Peyer's patch (tissue), 4 donors: Measurements from ENCODE around the gene MRPL12. TPM values are rescaled to one million over a fixed set of nuclear protein-coding genes. Genes with fewer than 3 reads are reported as not detected.

Experiments used
- DNase-seq, 3 donors: peaks; one replicate each; pipeline ENCODE4 v3.0.0-alpha.2; 2017 to 2019
- H3K27ac ChIP-seq, 4 donors: fragments of 200-600 bp; sonication (generic); one replicate each; pipeline ENCODE4 v1.5.1; 2016 to 2019
- H3K27me3 ChIP-seq, 2 donors: fragments of 200-600 bp; sonication (generic); one replicate each; pipeline ENCODE4 v1.5.1; 2019
- H3K36me3 ChIP-seq, 3 donors: fragments of 200-600 bp; sonication (generic); one replicate each; pipeline ENCODE4 v1.5.1; 2016 to 2019
- H3K4me1 ChIP-seq, 4 donors: fragments of 200-600 bp; sonication (generic); one replicate each; pipeline ENCODE4 v1.5.1; 2016 to 2019
- H3K4me3 ChIP-seq, 4 donors: fragments of 200-600 bp; sonication (generic); 1 replicate in 3 of 4; 2 replicates in 1 of 4; pipeline ENCODE4 v1.5.1; 2016 to 2019; ENCODE audit warnings: mild to moderate bottlenecking in 1 of 4
- H3K9me3 ChIP-seq, 4 donors: fragments of 200-600 bp; sonication (generic); one replicate each; pipeline ENCODE4 v1.5.1; 2016 to 2019; ENCODE audit warnings: mild to moderate bottlenecking in 1 of 4
- POLR2A ChIP-seq, 2 donors: fragments of 450-650 bp; IDR thresholded peaks; one replicate each; pipeline ENCODE4 v1.5.1; 2017; ENCODE audit warnings: antibody characterized with exemption in 2 of 2, mild to moderate bottlenecking in 2 of 2, moderate library complexity in 2 of 2
- total RNA-seq, 4 donors: library from RNA; depleted of rRNA; stranded (reverse); fragments of >200 nt; gene quantifications; one replicate each; pipeline ENCODE4 v1.1.0, GENCODE V29; 2016
- TF ChIP-seq, protein P1 (sequence below), 6 experiments: fragments of 450-650 bp in 4 of 6; fragments of 200-600 bp in 2 of 6; sonication (generic) in 1 of 6; IDR thresholded peaks; one replicate each; pipeline ENCODE4 v1.5.1; 2017 to 2019; ENCODE audit warnings: antibody characterized with exemption in 6 of 6, mild to moderate bottlenecking in 3 of 6, moderate library complexity in 1 of 6

The MRPL12 gene
- total RNA-seq, 4 donors from 2014 or later, result 65.6 to 99.9 (median 76.4) TPM

DNA sequence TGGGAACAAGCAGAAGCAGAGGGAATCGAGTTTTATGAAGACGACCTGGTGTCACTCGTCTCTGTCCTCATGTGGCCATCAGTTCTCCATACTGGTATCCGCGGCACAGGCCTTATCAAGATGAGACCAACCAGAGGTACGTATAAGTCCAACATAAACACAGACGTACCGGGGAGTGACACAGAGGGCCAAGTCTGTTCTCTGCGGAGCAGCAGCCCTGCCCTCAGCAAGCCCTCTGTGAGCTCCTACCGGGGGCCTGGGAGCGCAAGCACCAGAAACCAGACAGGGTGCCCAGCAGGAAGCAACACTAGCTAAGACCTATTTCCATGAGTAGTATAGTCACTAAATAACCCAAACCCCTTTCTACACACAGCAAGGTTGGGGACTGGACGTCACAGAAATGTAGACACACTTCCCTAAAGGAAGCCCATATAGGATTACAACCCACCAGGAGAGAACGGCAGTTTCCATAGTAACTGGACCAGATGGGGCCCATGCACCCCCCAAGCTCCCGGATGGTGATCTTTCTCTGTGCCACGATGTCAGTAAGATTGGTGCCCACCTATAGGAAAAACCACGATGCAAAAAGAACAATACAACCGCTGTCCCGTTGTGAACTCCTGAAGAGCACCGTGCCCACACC, 20.5 kb upstream of the MRPL12 start:
- no peaks in the 10 kb centered on the region for H3K9me3 ChIP-seq
- H3K4me3 ChIP-seq, result peak overlapping the region; percentile 90 to 99 (median 97)
- TF ChIP-seq, protein P1, sequence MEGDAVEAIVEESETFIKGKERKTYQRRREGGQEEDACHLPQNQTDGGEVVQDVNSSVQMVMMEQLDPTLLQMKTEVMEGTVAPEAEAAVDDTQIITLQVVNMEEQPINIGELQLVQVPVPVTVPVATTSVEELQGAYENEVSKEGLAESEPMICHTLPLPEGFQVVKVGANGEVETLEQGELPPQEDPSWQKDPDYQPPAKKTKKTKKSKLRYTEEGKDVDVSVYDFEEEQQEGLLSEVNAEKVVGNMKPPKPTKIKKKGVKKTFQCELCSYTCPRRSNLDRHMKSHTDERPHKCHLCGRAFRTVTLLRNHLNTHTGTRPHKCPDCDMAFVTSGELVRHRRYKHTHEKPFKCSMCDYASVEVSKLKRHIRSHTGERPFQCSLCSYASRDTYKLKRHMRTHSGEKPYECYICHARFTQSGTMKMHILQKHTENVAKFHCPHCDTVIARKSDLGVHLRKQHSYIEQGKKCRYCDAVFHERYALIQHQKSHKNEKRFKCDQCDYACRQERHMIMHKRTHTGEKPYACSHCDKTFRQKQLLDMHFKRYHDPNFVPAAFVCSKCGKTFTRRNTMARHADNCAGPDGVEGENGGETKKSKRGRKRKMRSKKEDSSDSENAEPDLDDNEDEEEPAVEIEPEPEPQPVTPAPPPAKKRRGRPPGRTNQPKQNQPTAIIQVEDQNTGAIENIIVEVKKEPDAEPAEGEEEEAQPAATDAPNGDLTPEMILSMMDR (IDR thresholded peaks at IDR 0.05), result no peak
- no peak for TF ChIP-seq POLR2A (IDR thresholded peaks at IDR 0.05)
- H3K4me1 ChIP-seq, result peaks cover 0 to 26% (median 20%) of the 10 kb centered on the region in 4 donors
- H3K36me3 ChIP-seq, result peaks cover 0 to 28% (median 0%) of the 10 kb centered on the region in 3 donors
- H3K27ac ChIP-seq, result peak overlapping the region; percentile 80 to 89 (median 88)
- DNase-seq, result peak in 1 of 3 donors; percentile 37
- H3K27me3 ChIP-seq, result no peaks in the 10 kb centered on the region

DNA sequence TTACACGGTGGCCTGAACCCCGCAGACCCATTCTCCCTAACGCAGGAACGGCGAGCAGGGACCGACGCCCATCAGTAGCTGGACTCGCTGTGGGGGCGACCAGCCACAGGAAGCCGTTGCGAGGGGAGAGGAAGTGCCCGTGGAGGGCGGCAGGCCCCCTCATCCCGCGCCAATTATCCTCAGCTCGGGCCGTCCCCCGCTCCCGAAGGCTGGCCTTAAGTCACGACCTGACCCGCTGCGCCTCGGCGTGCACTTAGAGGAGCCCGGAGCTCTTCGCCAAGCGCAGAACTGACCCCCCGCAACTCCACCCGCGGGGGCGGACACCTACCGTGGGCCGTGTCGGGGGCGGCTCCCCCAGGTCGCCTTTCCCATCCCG, 20.0 kb upstream of the MRPL12 start:
- H3K9me3 ChIP-seq, result no peaks in the 10 kb centered on the region
- peak overlapping the region; percentile 80 to 89 (median 88) for H3K27ac ChIP-seq
- no peak for DNase-seq
- H3K4me3 ChIP-seq, result peak overlapping the region; percentile 90 to 99 (median 97)
- H3K27me3 ChIP-seq, result no peaks in the 10 kb centered on the region
- peaks cover 0 to 26% (median 20%) of the 10 kb centered on the region in 4 donors for H3K4me1 ChIP-seq
- peaks cover 0 to 33% (median 0%) of the 10 kb centered on the region in 3 donors for H3K36me3 ChIP-seq
- no peak for TF ChIP-seq POLR2A (IDR thresholded peaks at IDR 0.05)
- TF ChIP-seq, protein P1 (IDR thresholded peaks at IDR 0.05), result no peak

DNA sequence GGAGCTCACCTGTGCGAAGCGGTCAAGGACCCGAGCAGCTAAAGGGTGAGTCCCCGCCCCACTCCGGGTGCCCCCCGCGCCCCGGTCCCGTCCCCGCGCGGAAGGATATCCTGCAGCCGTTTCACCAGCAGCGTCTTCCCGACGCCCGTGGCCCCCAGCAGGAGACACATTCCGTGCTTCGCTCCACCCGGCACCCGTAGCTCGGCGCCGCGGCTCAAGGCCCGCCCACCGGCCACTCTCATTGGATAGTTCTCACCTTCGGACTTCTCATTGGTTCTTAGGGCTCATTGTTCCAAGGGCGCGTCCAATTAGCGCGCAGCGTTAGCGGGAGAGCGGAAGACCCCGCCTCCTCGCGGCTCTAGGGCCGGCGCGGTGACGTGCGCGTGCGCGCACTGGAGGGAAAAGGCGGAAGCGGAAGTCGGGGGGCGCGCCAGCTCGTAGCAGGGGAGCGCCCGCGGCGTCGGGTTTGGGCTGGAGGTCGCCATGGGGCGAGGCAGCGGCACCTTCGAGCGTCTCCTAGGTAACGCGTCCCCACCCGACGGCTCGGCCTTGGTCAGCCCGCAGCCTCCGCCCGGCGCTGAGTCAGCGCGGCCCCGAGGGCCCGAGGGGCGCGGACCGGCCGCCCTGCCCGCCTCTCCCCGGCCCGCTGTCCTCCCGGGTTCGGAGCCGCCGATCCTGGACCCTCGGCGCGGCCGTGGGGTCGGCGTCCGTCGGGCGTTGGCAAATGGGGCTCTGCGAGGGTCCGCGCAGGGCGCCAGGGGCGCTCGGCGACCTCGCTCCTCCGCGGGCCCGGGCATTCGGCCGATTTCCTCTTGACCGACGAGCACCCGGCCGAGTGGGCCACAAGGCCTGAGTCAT, 19.4 kb upstream of the MRPL12 start, which contains the start of the genes ARL16 and HGS:
Gene ARL16, minus strand, starts transcription at position 214 of the 858 bp plus-strand sequence. Its CDS starts 44 bp downstream, at position 170.
Gene HGS, plus strand, starts transcription at position 428 of the 858 bp plus-strand sequence. Its CDS starts 56 bp downstream, at position 484.
- TF ChIP-seq POLR2A (IDR thresholded peaks at IDR 0.05), result peak; percentile 57 to 61
- TF ChIP-seq, protein P1 (IDR thresholded peaks at IDR 0.05), result no peak
- H3K4me1 ChIP-seq, result peaks cover 0 to 26% (median 20%) of the 10 kb centered on the region in 4 donors
- DNase-seq, result peak; percentile 96 to 99 (median 98)
- peak within 1 kb of the TSS; percentile 88 to 89 (median 88) for H3K27ac ChIP-seq
- H3K27me3 ChIP-seq, result no peaks in the 10 kb centered on the region
- no peaks in the 10 kb centered on the region for H3K9me3 ChIP-seq
- H3K36me3 ChIP-seq, result peaks cover 0 to 40% (median 0%) of the 10 kb centered on the region in 3 donors
- H3K4me3 ChIP-seq, result peak within 1 kb of the TSS; percentile 90 to 99 (median 97)

DNA sequence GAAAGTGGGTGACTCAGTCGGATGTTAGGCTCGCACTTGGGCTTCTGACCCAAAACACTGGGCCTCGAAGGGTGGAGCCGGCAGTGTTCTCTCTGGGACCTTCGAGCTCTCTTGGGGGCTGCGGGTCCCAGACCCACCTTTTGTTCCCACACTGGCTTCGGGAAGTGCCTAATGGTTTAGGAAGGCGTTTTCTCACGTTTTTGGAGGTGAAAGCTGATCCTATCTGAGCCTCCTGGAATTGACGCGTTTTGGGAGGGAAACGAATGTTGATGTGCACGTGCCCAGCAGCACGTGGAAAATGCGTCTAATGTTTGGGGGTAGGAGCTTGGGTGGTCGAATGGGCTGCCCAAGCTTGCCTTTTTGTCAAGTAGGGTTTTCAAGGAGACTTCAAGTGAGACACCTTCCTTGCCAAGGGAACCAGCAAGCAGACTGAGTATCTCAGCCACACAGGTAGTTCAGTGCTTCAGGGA, 18.7 kb upstream of the MRPL12 start:
- Histone ChIP-seq H3K4me1 (peaks cover 0 to 26% (median 20%) of the 10 kb centered on the region in 4 donors), H3K4me3 (peak overlapping the region; percentile 90 to 99 (median 97)), H3K27ac (peak overlapping the region; percentile 88 to 89 (median 88))

DNA sequence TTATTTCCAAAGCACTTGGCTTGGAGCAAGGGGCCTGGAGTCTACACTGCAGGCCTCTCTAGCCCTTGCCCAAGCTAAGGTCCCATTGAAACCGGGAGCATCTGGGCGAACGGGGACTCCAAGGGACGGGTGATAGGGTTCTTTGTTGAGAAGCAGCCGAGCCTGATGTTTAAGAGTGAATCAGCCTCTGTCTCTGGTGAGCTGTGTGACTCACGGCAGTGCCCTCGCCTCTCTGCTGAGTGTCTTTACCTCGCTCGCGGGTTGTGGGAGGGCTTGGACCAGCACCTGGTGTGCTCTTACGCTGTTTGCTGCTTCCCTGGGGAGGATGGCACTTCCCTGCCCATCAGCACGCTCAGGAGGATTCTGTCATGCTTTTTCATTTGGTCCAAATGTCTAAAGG, 18.1 kb upstream of the MRPL12 start:
- DNase-seq, result no peak
- TF ChIP-seq, protein P1 (IDR thresholded peaks at IDR 0.05), result no peak
- no peak for TF ChIP-seq POLR2A (IDR thresholded peaks at IDR 0.05)
- H3K4me1 ChIP-seq, result peaks cover 0 to 26% (median 20%) of the 10 kb centered on the region in 4 donors
- no peaks in the 10 kb centered on the region for H3K27me3 ChIP-seq
- peaks cover 0 to 53% (median 0%) of the 10 kb centered on the region in 3 donors for H3K36me3 ChIP-seq
- H3K4me3 ChIP-seq, result peak overlapping the region; percentile 90 to 99 (median 97)
- no peaks in the 10 kb centered on the region for H3K9me3 ChIP-seq
- no peak overlapping the region for H3K27ac ChIP-seq

More for the DNA sequence above, 18.7 kb upstream of the MRPL12 start:
- TF ChIP-seq POLR2A (IDR thresholded peaks at IDR 0.05), result no peak
- TF ChIP-seq, protein P1 (IDR thresholded peaks at IDR 0.05), result no peak
- DNase-seq, result no peak
- Histone ChIP-seq H3K27me3 (no peaks in the 10 kb centered on the region), H3K36me3 (peaks cover 0 to 46% (median 0%) of the 10 kb centered on the region in 3 donors), H3K9me3 (no peaks in the 10 kb centered on the region)
